SK-N-SH (cell line): Measurements from ENCODE around the gene FOXK1. TPM values are rescaled to one million over a fixed set of nuclear protein-coding genes. Genes with fewer than 3 reads are reported as not detected.

ENCODE experiments used
- CTCF ChIA-PET: fragments of 300-600, 350-600 bp; formaldehyde crosslinking; extraction: SDS; loops from one replicate; lab custom pipeline; 2021; lab: Yijun Ruan, JAX
- POLR2A ChIA-PET: fragments of 350-600 bp; sonication (Branson Sonifier 250); formaldehyde crosslinking; extraction: SDS; loops from one replicate; lab custom pipeline; 2020; ENCODE audit warnings: antibody characterized with exemption, inconsistent platforms; lab: Yijun Ruan, JAX
- DNase-seq: peaks from one replicate; pipeline ENCODE4 v3.0.0; 2012
- H2AFZ ChIP-seq: fragments of 200-600 bp; sonication (generic); 2 replicates; pipeline ENCODE4 v1.8.1; 2016; ENCODE audit warnings: antibody characterized with exemption, mild to moderate bottlenecking, low read depth
- H3F3A ChIP-seq: fragments of 200-600 bp; sonication (generic); replicated peaks from 2 replicates; pipeline ENCODE3; 2016; ENCODE audit warnings: antibody characterized with exemption, mild to moderate bottlenecking; ENCODE audit not compliant: insufficient read depth
- H3K27ac ChIP-seq, 2 experiments: fragments of 200-500 bp in 1 of 2; fragments of 200-600 bp in 1 of 2; sonication (Bioruptor generic) in 1 of 2; sonication (generic), shearing (Covaris generic) in 1 of 2; 2 replicates each; pipeline versions ENCODE4 v1.5.1 to v1.6.1; 2014 to 2016; ENCODE audit warnings: low read depth in 2 of 2, inconsistent platforms in 1 of 2, low read length in 1 of 2, mild to moderate bottlenecking in 1 of 2, mixed read lengths in 1 of 2
- H3K27me3 ChIP-seq: fragments of 200-600 bp; sonication (generic), shearing (Covaris generic); 2 replicates; pipeline ENCODE4 v1.6.1; 2016; ENCODE audit warnings: mixed run types; ENCODE audit not compliant: insufficient read depth
- H3K36me3 ChIP-seq, 2 experiments: fragments of 200-500 bp in 1 of 2; fragments of 200-600 bp in 1 of 2; sonication (Bioruptor generic) in 1 of 2; sonication (generic) in 1 of 2; replicated peaks in 1 of 2; 2 replicates each; pipeline versions ENCODE3 to v1.5.1; 2014 to 2016; ENCODE audit warnings: low read length in 1 of 2, mild to moderate bottlenecking in 1 of 2; ENCODE audit not compliant: insufficient read depth in 2 of 2, control insufficient read depth in 1 of 2
- H3K4me1 ChIP-seq, 2 experiments: fragments of 200-500 bp in 1 of 2; fragments of 200-600 bp in 1 of 2; sonication (Bioruptor generic) in 1 of 2; sonication (generic), shearing (Covaris generic) in 1 of 2; 2 replicates each; pipeline versions ENCODE4 v1.5.1 to v1.6.1; 2014 to 2016; ENCODE audit warnings: low read depth in 1 of 2, low read length in 1 of 2, mixed run types in 1 of 2; ENCODE audit not compliant: insufficient read depth in 2 of 2, control insufficient read depth in 1 of 2
- H3K4me2 ChIP-seq: fragments of 200-600 bp; sonication (generic), shearing (Covaris generic); 2 replicates; pipeline ENCODE4 v1.6.1; 2017; ENCODE audit warnings: mixed run types
- H3K4me3 ChIP-seq, 2 experiments: fragments of 200-500 bp in 1 of 2; fragments of 200-600 bp in 1 of 2; sonication (Bioruptor generic) in 1 of 2; sonication (generic), shearing (Covaris generic) in 1 of 2; 2 replicates each; pipeline versions ENCODE4 v1.5.1 to v1.8.1; 2014 to 2016; ENCODE audit warnings: low read depth in 2 of 2, inconsistent platforms in 1 of 2, low read length in 1 of 2, mild to moderate bottlenecking in 1 of 2, mixed read lengths in 1 of 2, moderate library complexity in 1 of 2
- H3K79me2 ChIP-seq: fragments of 200-600 bp; sonication (generic); 2 replicates; pipeline ENCODE4 v1.8.1; 2017; ENCODE audit warnings: mild to moderate bottlenecking; ENCODE audit not compliant: insufficient read depth
- H3K9ac ChIP-seq: fragments of 200-600 bp; sonication (generic); 2 replicates; pipeline ENCODE4 v1.6.1; 2017; ENCODE audit warnings: mixed run types
- H3K9me2 ChIP-seq: fragments of 200-600 bp; sonication (generic); 2 replicates; pipeline ENCODE4 v1.6.1; 2017; ENCODE audit warnings: mixed run types
- H3K9me3 ChIP-seq: fragments of 200-600 bp; sonication (generic); 2 replicates; pipeline ENCODE4 v1.6.1; 2017; ENCODE audit warnings: mixed run types, mild to moderate bottlenecking, moderate library complexity
- H4K20me1 ChIP-seq: fragments of 200-600 bp; sonication (generic); 2 replicates; pipeline ENCODE4 v1.6.1; 2017; ENCODE audit warnings: mild to moderate bottlenecking, mixed run types; ENCODE audit not compliant: insufficient read depth
- ELF1 ChIP-seq: IDR thresholded peaks from 2 replicates; pipeline ENCODE4 v1.4.0; 2012
- EP300 ChIP-seq, 2 experiments: IDR thresholded peaks; 2 replicates each; pipeline versions ENCODE4 v1.4.0 to v1.6.1; 2012; ENCODE audit warnings: borderline replicate concordance in 1 of 2, low read depth in 1 of 2, low read length in 1 of 2
- FOSL2 ChIP-seq: IDR thresholded peaks from 2 replicates; pipeline ENCODE4 v1.4.0; 2012; ENCODE audit warnings: low read depth, mild to moderate bottlenecking, moderate library complexity, borderline replicate concordance
- FOXJ3 ChIP-seq: sonication (generic); formaldehyde crosslinking; IDR thresholded peaks from 2 replicates; pipeline ENCODE4 v1.5.1; 2020; ENCODE audit warnings: mild to moderate bottlenecking, missing genetic modification reagents
- JUND ChIP-seq: IDR thresholded peaks from 2 replicates; pipeline ENCODE4 v1.4.0; 2012
- NFIC ChIP-seq: IDR thresholded peaks from 2 replicates; pipeline ENCODE4 v1.4.0; 2012; ENCODE audit warnings: borderline replicate concordance
- PBX3 ChIP-seq: IDR thresholded peaks from 2 replicates; pipeline ENCODE4; 2012
- POLR2AphosphoS5 ChIP-seq: IDR thresholded peaks from 2 replicates; pipeline ENCODE4 v1.6.1; 2012; ENCODE audit warnings: low read depth, low read length
- RAD21 ChIP-seq: IDR thresholded peaks from 2 replicates; pipeline ENCODE4 v1.6.1; 2012; ENCODE audit warnings: mild to moderate bottlenecking, low read length
- RCOR1 ChIP-seq: fragments of 150-350 bp; IDR thresholded peaks from 2 replicates; pipeline ENCODE4 v1.6.1; 2017; ENCODE audit warnings: antibody characterized with exemption, low read length
- REST ChIP-seq: IDR thresholded peaks from 2 replicates; pipeline ENCODE4 v1.6.1; 2012; ENCODE audit warnings: mild to moderate bottlenecking, low read depth, low read length, moderate library complexity
- RXRA ChIP-seq: IDR thresholded peaks from 2 replicates; pipeline ENCODE4 v1.4.0; 2012; ENCODE audit warnings: low read depth, mild to moderate bottlenecking, borderline replicate concordance
- TCF12 ChIP-seq: IDR thresholded peaks from 2 replicates; pipeline ENCODE4 v1.4.0; 2012
- USF2 ChIP-seq: fragments of 150-350 bp; IDR thresholded peaks from 2 replicates; pipeline ENCODE4 v1.6.1; 2017; ENCODE audit warnings: antibody characterized with exemption, low read length, low read depth, borderline replicate concordance
- YY1 ChIP-seq: IDR thresholded peaks from 2 replicates; pipeline ENCODE4 v1.4.0; 2012; ENCODE audit warnings: low read depth, mild to moderate bottlenecking
- WGBS: methylation state at CpG from one replicate; pipeline ENCODE4 v1.1.6; 2017; ENCODE audit warnings: low lambda C conversion rate; 5-methylcytosine and 5-hydroxymethylcytosine counted together
- polyA plus RNA-seq, 3 experiments: library from polyadenylated mRNA; depleted of rRNA; stranded (reverse); fragments of >200 nt; gene quantifications; 2 replicates each; pipeline ENCODE4 v1.2.3, GENCODE V29; 2012
- TF ChIP-seq, protein P1 (sequence below): IDR thresholded peaks from 2 replicates; pipeline ENCODE4 v1.4.0; 2012; ENCODE audit warnings: low read depth
- TF ChIP-seq, protein P2 (sequence below): fragments of 200-600 bp; sonication (generic); IDR thresholded peaks from 2 replicates; pipeline ENCODE4 v1.6.1; 2017; ENCODE audit warnings: antibody characterized with exemption, mild to moderate bottlenecking, moderate library complexity
- TF ChIP-seq, protein P3 (sequence below): IDR thresholded peaks from 2 replicates; pipeline ENCODE4 v1.4.0; 2012; ENCODE audit warnings: low read depth, borderline replicate concordance

FOXK1 gene
- polyA plus RNA-seq, 1 of the 3 experiments (the other 2 are of a cell fraction): 4.7 TPM

DNA sequence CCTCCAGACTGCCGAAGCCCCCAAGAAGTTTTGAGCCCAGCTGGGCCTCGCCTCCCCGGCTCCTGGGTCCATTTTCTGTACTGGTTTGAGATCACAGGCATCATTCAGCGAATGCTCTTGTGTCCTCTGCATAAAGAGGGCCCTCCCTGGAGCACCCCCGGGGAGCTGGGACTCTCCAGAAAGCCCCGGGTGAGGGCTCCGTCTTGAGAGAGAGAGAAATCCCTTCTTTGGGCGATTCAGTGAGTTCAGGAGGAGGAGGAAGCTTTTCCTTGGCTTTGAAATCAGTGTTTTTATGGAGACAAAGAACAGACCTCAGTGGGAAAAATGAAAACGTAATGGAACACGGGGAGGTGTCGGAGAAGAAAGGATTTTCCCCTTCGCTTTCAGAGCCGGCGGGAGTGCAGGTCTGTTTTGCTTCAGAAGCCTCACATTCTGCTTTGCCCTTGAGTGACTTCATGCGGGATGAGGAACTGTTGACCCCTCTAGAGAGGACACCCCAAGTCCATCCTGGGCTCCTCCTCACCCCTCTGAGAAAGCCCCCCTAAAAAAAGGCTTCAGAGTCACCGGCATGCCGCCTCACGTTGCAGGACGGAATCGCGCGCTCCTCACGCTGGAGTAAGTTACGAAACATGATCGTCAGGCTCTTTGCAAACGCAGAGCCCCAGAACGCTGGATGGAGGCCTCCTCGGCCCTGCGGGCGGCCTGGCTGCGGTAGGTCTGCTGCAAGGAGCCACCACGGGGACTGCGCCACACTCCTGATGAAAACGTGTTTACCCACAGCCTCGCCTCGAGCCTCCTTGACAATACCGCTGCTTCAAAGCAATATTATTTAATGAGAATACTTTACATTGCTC, 84.8 kb downstream of the FOXK1 start:
- no peak overlapping the region for H3K4me3 ChIP-seq
- DNase-seq: no peak
- H3K36me3 ChIP-seq: peaks cover 0 to 50% of the 10 kb centered on the region in 2 experiments
- no peak overlapping the region for H3K9ac ChIP-seq
- H3K4me1 ChIP-seq: no peaks in the 10 kb centered on the region
- no peak overlapping the region for H3K27ac ChIP-seq
- WGBS: 93% methylated on average over 37 of the region's 37 CpGs
- H3K4me2 ChIP-seq: no peak overlapping the region
- ChIA-PET POLR2A (no interaction called here), CTCF (interaction anchor here (1.0 to 3.3 kb wide), 5 partner anchors 8 to 319 kb away, joined by 3 to 11 read pairs (median 3); partner anchors contain the start of gene AP5Z1)
- TF ChIP-seq, protein P1, sequence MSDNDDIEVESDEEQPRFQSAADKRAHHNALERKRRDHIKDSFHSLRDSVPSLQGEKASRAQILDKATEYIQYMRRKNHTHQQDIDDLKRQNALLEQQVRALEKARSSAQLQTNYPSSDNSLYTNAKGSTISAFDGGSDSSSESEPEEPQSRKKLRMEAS: no peak
- no peak for TF ChIP-seq YY1
- no peak for TF ChIP-seq USF2
- TF ChIP-seq FOXJ3 (CRISPR knock-in tag): no peak
- no peak for TF ChIP-seq ELF1
- no peak for TF ChIP-seq POLR2AphosphoS5
- TF ChIP-seq TCF12: no peak
- no peak for TF ChIP-seq NFIC
- TF ChIP-seq PBX3: no peak
- TF ChIP-seq, protein P2, sequence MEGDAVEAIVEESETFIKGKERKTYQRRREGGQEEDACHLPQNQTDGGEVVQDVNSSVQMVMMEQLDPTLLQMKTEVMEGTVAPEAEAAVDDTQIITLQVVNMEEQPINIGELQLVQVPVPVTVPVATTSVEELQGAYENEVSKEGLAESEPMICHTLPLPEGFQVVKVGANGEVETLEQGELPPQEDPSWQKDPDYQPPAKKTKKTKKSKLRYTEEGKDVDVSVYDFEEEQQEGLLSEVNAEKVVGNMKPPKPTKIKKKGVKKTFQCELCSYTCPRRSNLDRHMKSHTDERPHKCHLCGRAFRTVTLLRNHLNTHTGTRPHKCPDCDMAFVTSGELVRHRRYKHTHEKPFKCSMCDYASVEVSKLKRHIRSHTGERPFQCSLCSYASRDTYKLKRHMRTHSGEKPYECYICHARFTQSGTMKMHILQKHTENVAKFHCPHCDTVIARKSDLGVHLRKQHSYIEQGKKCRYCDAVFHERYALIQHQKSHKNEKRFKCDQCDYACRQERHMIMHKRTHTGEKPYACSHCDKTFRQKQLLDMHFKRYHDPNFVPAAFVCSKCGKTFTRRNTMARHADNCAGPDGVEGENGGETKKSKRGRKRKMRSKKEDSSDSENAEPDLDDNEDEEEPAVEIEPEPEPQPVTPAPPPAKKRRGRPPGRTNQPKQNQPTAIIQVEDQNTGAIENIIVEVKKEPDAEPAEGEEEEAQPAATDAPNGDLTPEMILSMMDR: no peak
- TF ChIP-seq REST: no peak
- no peak for TF ChIP-seq EP300 (IDR thresholded peaks at IDR 0.05; ENCODE audit: borderline replicate concordance in 1 of 2, low read depth in 1 of 2, low read length in 1 of 2)
- no peak for TF ChIP-seq RXRA
- no peak for TF ChIP-seq JUND
- TF ChIP-seq RCOR1: no peak
- TF ChIP-seq RAD21: no peak
- TF ChIP-seq, protein P3, sequence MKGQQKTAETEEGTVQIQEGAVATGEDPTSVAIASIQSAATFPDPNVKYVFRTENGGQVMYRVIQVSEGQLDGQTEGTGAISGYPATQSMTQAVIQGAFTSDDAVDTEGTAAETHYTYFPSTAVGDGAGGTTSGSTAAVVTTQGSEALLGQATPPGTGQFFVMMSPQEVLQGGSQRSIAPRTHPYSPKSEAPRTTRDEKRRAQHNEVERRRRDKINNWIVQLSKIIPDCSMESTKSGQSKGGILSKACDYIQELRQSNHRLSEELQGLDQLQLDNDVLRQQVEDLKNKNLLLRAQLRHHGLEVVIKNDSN: no peak
- TF ChIP-seq FOSL2: no peak
- no peaks in the 10 kb centered on the region for H3K9me2 ChIP-seq
- no peaks in the 10 kb centered on the region for H3F3A ChIP-seq
- H3K9me3 ChIP-seq: no peaks in the 10 kb centered on the region
- no peak overlapping the region for H2AFZ ChIP-seq
- H3K79me2 ChIP-seq: peaks cover 3% of the 10 kb centered on the region; the same call in 1 of the 2 replicates
- no peaks in the 10 kb centered on the region for H4K20me1 ChIP-seq
- no peaks in the 10 kb centered on the region for H3K27me3 ChIP-seq
